HG03196 (cell line): ENCODE data around the gene PHLDA1.

Experiments
- ATAC-seq: cut with Tn5 transposase; IDR thresholded peaks from one replicate; pipeline ENCODE4 v1.9.1; 2021; ENCODE audit not compliant: unreplicated experiment

Gene PHLDA1

GRCh38 chr12:76020281-76020680, 11.3 kb downstream of the PHLDA1 start:
- peak; percentile 64 for ATAC-seq

- ATAC-seq: no peak
Observed at GRCh38 chr12:76018672-76019071, 12.9 kb downstream of the PHLDA1 start.

GRCh38 chr12:76018111-76018510, 13.5 kb downstream of the PHLDA1 start:
- no peak for ATAC-seq

- ATAC-seq: no peak
Observed at GRCh38 chr12:76014007-76014406, 17.6 kb downstream of the PHLDA1 start.

- no peak for ATAC-seq
Observed at GRCh38 chr12:76013603-76014002, 18.0 kb downstream of the PHLDA1 start.

- no peak for ATAC-seq
Observed at GRCh38 chr12:76012644-76013043, 18.9 kb downstream of the PHLDA1 start.

- no peak for ATAC-seq
Observed at GRCh38 chr12:76010732-76011458, 20.7 kb downstream of the PHLDA1 start.

GRCh38 chr12:76008428-76008827, 23.1 kb downstream of the PHLDA1 start:
- no peak for ATAC-seq

- no peak for ATAC-seq
Observed at GRCh38 chr12:76007640-76008039, 23.9 kb downstream of the PHLDA1 start.

GRCh38 chr12:76006028-76006925, 25.3 kb downstream of the PHLDA1 start:
- no peak for ATAC-seq

GRCh38 chr12:76003355-76003638, 28.3 kb downstream of the PHLDA1 start:
- no peak for ATAC-seq

- ATAC-seq: no peak
Observed at GRCh38 chr12:76002598-76003354, 28.8 kb downstream of the PHLDA1 start.

- ATAC-seq: no peak
Observed at GRCh38 chr12:75998292-75999063, 33.1 kb downstream of the PHLDA1 start.

GRCh38 chr12:75997658-75998057, 33.9 kb downstream of the PHLDA1 start:
- no peak for ATAC-seq

- ATAC-seq: no peak
Observed at GRCh38 chr12:75996861-75997447, 34.6 kb downstream of the PHLDA1 start.

GRCh38 chr12:75995691-75996090, 35.9 kb downstream of the PHLDA1 start:
- no peak for ATAC-seq

GRCh38 chr12:75994069-75994740, 37.4 kb downstream of the PHLDA1 start:
- no peak for ATAC-seq

GRCh38 chr12:75991753-75992152, 39.8 kb downstream of the PHLDA1 start:
- ATAC-seq: no peak

GRCh38 chr12:75990189-75990912, 41.2 kb downstream of the PHLDA1 start:
- no peak for ATAC-seq
